ENCODE data around the gene TBP. TPM values are rescaled to one million over a fixed set of nuclear protein-coding genes. Genes with fewer than 3 reads are reported as not detected.

Gene TBP
- total RNA-seq, 2 donors from 2014 or later = 21.6 to 28.0 TPM

DNA sequence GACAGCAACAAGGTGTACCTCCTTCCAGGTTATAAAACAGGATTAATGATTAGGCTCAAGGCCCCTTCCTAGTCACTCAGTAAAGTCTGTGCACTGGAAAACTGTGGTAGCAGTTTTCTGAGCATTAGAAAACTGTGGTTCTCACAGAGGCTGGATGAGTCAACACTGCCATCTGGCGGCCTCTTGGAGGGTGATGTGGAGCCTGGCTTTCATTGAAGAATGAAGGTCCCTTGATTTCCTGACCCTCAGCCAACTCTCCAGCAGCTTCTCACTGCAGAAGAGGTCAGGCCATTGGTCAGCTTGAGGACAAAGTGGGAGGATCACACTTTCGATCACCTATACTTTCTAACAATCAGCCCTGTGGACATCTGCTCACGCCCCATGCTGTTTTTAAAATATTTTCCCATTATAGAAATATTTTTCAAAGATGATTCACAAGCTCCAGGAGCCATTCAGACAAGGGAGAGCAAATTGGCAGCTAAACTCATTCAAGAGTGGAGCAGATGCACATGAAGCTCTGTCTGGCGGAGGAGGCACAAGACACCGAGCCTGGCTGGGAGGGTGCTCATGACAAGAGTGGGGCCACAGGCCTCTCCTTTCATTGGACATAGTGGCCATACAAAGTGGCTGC, 24.2 kb upstream of the TBP start:
- H3K9me3 ChIP-seq (ENCODE audit: control insufficient read depth, low read length) = no peaks in the 10 kb centered on the region
- WGBS, 2 experiments (ENCODE audit: insufficient coverage in 1 of 2, insufficient read length in 1 of 2) = 30 to 47% methylated on average over 2 to 5 of the region's 5 CpGs
- no peaks in the 10 kb centered on the region for H3K4me1 ChIP-seq (ENCODE audit: control insufficient read depth, insufficient read depth, low read length)
- no peaks in the 10 kb centered on the region for H3K27me3 Mint-ChIP-seq (ENCODE audit: insufficient read depth)
- H3K27ac ChIP-seq (ENCODE audit: low read depth, low read length) = no peak overlapping the region
- H3K9me3 Mint-ChIP-seq = no peaks in the 10 kb centered on the region
- TF ChIP-seq, protein P1, sequence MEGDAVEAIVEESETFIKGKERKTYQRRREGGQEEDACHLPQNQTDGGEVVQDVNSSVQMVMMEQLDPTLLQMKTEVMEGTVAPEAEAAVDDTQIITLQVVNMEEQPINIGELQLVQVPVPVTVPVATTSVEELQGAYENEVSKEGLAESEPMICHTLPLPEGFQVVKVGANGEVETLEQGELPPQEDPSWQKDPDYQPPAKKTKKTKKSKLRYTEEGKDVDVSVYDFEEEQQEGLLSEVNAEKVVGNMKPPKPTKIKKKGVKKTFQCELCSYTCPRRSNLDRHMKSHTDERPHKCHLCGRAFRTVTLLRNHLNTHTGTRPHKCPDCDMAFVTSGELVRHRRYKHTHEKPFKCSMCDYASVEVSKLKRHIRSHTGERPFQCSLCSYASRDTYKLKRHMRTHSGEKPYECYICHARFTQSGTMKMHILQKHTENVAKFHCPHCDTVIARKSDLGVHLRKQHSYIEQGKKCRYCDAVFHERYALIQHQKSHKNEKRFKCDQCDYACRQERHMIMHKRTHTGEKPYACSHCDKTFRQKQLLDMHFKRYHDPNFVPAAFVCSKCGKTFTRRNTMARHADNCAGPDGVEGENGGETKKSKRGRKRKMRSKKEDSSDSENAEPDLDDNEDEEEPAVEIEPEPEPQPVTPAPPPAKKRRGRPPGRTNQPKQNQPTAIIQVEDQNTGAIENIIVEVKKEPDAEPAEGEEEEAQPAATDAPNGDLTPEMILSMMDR (conservative IDR thresholded peaks at IDR 0.05) = peak; percentile 97
- no peaks in the 10 kb centered on the region for H3K27me3 ChIP-seq (ENCODE audit: control insufficient read depth, insufficient read depth, low read length, poor library complexity, severe bottlenecking)
- H3K27ac Mint-ChIP-seq = no peak overlapping the region
- peaks cover 3% of the 10 kb centered on the region for H3K4me1 Mint-ChIP-seq
- no peak overlapping the region for H3K4me3 Mint-ChIP-seq
- peaks cover 24% of the 10 kb centered on the region for H3K36me3 ChIP-seq (ENCODE audit: control insufficient read depth, insufficient read depth, low read length)
- peak; percentile 91 for DNase-seq
- no peak overlapping the region for H3K9ac ChIP-seq (ENCODE audit: extremely low read depth, low read length, poor library complexity, severe bottlenecking)
- peaks cover 11% of the 10 kb centered on the region for H3K36me3 Mint-ChIP-seq (ENCODE audit: low read depth)
- H3K4me3 ChIP-seq (ENCODE audit: low read length) = no peak overlapping the region

DNA sequence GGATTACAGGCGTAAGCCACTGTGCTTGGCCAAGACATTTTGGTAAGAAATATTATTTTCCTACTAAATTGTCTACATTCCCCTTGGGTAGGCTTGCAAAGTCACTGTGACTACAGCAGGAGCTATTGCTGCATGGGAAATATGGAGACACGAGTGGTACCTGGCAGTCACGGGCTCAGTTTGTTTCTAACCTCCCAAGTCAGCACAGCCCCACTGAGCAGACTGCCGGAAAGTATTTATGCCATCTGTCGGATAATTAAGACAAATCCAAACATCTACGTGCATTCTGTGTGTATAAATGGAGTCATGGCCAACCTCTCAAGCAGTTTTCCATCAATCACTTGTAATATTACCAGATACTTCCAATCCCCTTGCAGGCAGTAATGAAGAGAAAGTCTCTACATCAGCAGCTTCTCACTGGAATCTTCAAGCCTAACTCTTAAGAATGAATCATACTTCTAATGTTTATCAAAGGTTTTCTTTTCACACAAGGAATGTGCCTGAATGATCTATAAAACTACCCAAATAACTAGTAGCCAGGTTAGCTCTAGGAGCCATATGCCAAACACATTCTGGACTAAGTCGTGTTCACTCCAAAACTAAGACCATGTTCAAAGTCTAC, 21.2 kb upstream of the TBP start:
- no peaks in the 10 kb centered on the region for H3K27me3 ChIP-seq (ENCODE audit: control insufficient read depth, insufficient read depth, low read length, poor library complexity, severe bottlenecking)
- H3K9me3 Mint-ChIP-seq = no peaks in the 10 kb centered on the region
- no peaks in the 10 kb centered on the region for H3K9me3 ChIP-seq (ENCODE audit: control insufficient read depth, low read length)
- peaks cover 55% of the 10 kb centered on the region for H3K36me3 ChIP-seq (ENCODE audit: control insufficient read depth, insufficient read depth, low read length)
- H3K27me3 Mint-ChIP-seq (ENCODE audit: insufficient read depth) = no peaks in the 10 kb centered on the region
- 92 to 94% methylated on average over 5 to 7 of the region's 7 CpGs for WGBS, 2 experiments (ENCODE audit: insufficient coverage in 1 of 2, insufficient read length in 1 of 2)
- H3K27ac ChIP-seq (ENCODE audit: low read depth, low read length) = no peak overlapping the region
- no peak overlapping the region for H3K4me3 ChIP-seq (ENCODE audit: low read length)
- no peak overlapping the region for H3K4me3 Mint-ChIP-seq
- DNase-seq = no peak
- no peak overlapping the region for H3K27ac Mint-ChIP-seq
- TF ChIP-seq, protein P1 (conservative IDR thresholded peaks at IDR 0.05) = no peak
- no peaks in the 10 kb centered on the region for H3K4me1 ChIP-seq (ENCODE audit: control insufficient read depth, insufficient read depth, low read length)
- H3K4me1 Mint-ChIP-seq = peaks cover 3% of the 10 kb centered on the region
- H3K9ac ChIP-seq (ENCODE audit: extremely low read depth, low read length, poor library complexity, severe bottlenecking) = no peak overlapping the region
- H3K36me3 Mint-ChIP-seq (ENCODE audit: low read depth) = peaks cover 38% of the 10 kb centered on the region

DNA sequence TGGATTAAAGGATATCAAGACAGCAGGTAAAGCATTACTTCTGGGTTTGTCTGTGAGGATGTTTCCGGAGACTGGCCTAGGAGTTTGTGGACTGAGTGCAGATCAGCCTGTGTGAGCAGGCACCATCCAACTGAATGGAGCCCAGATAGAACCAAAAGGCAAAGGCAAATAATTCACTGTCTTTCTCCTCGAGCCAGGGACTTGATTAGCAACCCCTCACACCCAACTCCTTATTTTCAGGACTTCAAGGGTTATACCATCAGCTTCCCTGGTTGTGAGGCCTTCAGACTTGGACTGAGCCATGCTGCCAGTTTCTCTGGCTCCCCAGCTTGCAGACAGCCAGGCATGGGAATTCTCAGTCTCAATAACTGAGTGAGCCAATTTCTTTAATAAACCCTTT, 20.4 kb upstream of the TBP start:
- Mint-ChIP-seq H3K4me3 (no peak overlapping the region), H3K27ac (no peak overlapping the region), H3K27me3 (ENCODE audit: insufficient read depth) (no peaks in the 10 kb centered on the region), H3K9me3 (no peaks in the 10 kb centered on the region), H3K4me1 (peaks cover 3% of the 10 kb centered on the region), H3K36me3 (ENCODE audit: low read depth) (peaks cover 39% of the 10 kb centered on the region)
- no peak overlapping the region for H3K9ac ChIP-seq (ENCODE audit: extremely low read depth, low read length, poor library complexity, severe bottlenecking)
- no peak overlapping the region for H3K27ac ChIP-seq (ENCODE audit: low read depth, low read length)
- WGBS, 2 experiments (ENCODE audit: insufficient coverage in 1 of 2, insufficient read length in 1 of 2) = 98 to 100% methylated on average over 2 of the region's 2 CpGs
- no peaks in the 10 kb centered on the region for H3K4me1 ChIP-seq (ENCODE audit: control insufficient read depth, insufficient read depth, low read length)
- no peaks in the 10 kb centered on the region for H3K9me3 ChIP-seq (ENCODE audit: control insufficient read depth, low read length)
- no peak overlapping the region for H3K4me3 ChIP-seq (ENCODE audit: low read length)
- no peaks in the 10 kb centered on the region for H3K27me3 ChIP-seq (ENCODE audit: control insufficient read depth, insufficient read depth, low read length, poor library complexity, severe bottlenecking)
- TF ChIP-seq, protein P1 (conservative IDR thresholded peaks at IDR 0.05) = no peak
- H3K36me3 ChIP-seq (ENCODE audit: control insufficient read depth, insufficient read depth, low read length) = peaks cover 61% of the 10 kb centered on the region
- DNase-seq = no peak

All from endodermal cell (in vitro differentiated cells).